NCI-H460 (cell line): ENCODE data around the gene CAPS. TPM values are rescaled to one million over a fixed set of nuclear protein-coding genes. Genes with fewer than 3 reads are reported as not detected.

Source experiments
- DNase-seq: peaks from one replicate; pipeline ENCODE4 v3.0.0-alpha.2; 2016; ENCODE audit warnings: low read depth; ENCODE audit errors: extremely low read depth
- total RNA-seq: library from RNA; depleted of rRNA; stranded (reverse); fragments of >200 nt; shearing (Covaris generic); gene quantifications from 2 replicates; pipeline ENCODE4 v1.2.3, GENCODE V29; 2014

The CAPS gene
- total RNA-seq, 1 experiment from 2014 or later = 2.9 TPM

GRCh38 chr19:5932609-5933262 lies 18.7 kb downstream of the CAPS start:
- no peak for DNase-seq

- DNase-seq = no peak
Measured at GRCh38 chr19:5933391-5934068, 19.5 kb downstream of the CAPS start.

GRCh38 chr19:5934069-5934401 lies 20.0 kb downstream of the CAPS start:
- DNase-seq = no peak

GRCh38 chr19:5934774-5935472 lies 20.9 kb downstream of the CAPS start:
- no peak for DNase-seq

GRCh38 chr19:5935473-5936291 lies 21.6 kb downstream of the CAPS start:
- no peak for DNase-seq

- no peak for DNase-seq
Measured at GRCh38 chr19:5936292-5936592, 22.2 kb downstream of the CAPS start.

- no peak for DNase-seq
Measured at GRCh38 chr19:5937550-5937949, 23.5 kb downstream of the CAPS start.

GRCh38 chr19:5940260-5941208 lies 26.5 kb downstream of the CAPS start:
- DNase-seq = no peak

- DNase-seq = no peak
Measured at GRCh38 chr19:5941673-5942072, 27.6 kb downstream of the CAPS start.

- DNase-seq = no peak
Measured at GRCh38 chr19:5943045-5943444, 29.0 kb downstream of the CAPS start.

GRCh38 chr19:5943623-5944022 lies 29.6 kb downstream of the CAPS start:
- DNase-seq = no peak

- no peak for DNase-seq
Measured at GRCh38 chr19:5947435-5947834, 33.4 kb downstream of the CAPS start.

GRCh38 chr19:5948752-5949564 lies 34.9 kb downstream of the CAPS start:
- DNase-seq = no peak

- DNase-seq = no peak
Measured at GRCh38 chr19:5949792-5950305, 35.8 kb downstream of the CAPS start.

GRCh38 chr19:5950741-5951140 lies 36.7 kb downstream of the CAPS start:
- DNase-seq = no peak

- DNase-seq = no peak
Measured at GRCh38 chr19:5951338-5951861, 37.3 kb downstream of the CAPS start.

- DNase-seq = no peak
Measured at GRCh38 chr19:5952193-5953029, 38.4 kb downstream of the CAPS start.

- no peak for DNase-seq
Measured at GRCh38 chr19:5953030-5953589, 39.1 kb downstream of the CAPS start.
